GM19372 (cell line): ENCODE data around the gene GTPBP4.
"Not testable (repeated sequence)": the region's sequence is repeated elsewhere in the genome, so short reads cannot be mapped to it uniquely, and the experiment has no call there.

Experiments used
- ATAC-seq: cut with Tn5 transposase; IDR thresholded peaks from one replicate; pipeline ENCODE4 v1.9.1; 2021; ENCODE audit warnings: mild to moderate bottlenecking, low read depth, moderate library complexity; ENCODE audit not compliant: unreplicated experiment

The GTPBP4 gene

DNA sequence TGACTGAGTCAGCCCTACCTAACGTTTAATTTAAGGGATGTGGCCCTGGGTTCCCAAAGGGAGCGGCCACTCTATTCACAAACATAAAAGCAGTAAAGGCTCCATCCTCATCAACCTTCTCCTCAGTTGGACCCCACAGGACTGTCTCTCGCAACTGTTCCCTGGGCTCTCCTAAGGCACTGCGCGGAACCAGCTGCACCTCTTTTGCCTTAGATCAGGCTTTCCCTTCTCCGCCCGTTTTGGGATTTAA, 689 bp upstream of the GTPBP4 start:
- ATAC-seq, result no peak

DNA sequence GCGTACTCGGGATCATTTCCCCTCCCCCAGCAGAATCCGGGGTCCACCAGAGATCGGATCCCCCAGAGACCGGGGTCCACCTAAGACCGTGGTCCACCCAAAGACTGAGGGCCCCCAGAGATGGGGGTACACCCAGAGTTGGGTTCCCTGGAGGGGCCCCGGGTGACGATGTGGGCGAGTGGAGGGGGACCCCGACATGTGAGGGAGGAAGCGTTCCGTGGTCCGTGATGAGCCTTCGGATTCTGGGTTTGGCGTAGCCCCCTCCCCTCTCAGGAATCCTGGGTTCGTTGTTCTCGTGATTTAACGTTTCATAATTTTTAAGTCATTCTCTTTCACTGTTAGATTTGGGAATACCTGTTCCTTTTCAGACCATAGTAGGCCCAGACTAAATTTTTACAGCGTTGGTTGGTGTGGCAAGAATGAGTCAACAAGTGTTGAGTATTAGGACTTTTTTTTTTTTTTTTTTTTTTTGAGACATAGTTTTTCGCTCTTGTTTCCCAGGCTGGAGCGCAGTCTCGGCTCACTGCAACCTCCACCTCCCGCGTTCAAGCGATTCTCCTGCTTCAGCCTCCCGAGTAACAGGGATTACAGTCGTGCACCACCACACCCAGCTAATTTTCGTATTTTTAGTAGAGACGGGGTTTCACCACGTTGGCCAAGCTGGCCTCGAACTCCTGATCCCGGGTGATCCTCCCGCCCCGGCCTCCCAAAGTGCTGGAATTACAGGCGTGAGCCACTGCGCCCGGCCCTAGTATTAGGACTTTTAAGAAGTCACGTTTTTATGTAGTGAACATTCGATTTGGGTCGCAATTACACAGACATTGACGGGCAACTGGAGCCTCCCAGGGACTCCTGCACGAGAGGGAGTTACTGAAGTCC, 672 bp downstream of the GTPBP4 start:
- ATAC-seq, result peak; percentile 5

DNA sequence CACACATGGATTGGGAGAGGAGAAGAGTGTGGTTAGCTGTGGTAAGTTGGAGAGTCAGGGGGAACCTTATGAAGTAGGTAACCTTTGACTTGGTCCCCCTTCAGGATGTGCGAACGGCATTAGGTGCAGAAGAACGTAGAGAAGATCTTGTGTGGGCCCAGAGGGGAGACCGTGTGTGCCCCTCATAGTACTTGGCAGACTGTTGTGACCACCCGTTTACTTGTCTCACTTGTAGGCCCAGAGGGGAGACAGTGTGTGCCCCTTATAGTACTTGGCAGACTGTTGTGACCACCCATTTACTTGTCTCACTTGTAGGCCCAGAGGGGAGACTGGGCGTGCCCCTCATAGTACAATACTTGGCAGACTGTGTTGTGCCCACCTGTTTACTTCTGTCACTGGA, 2.6 kb downstream of the GTPBP4 start:
- ATAC-seq, result no peak

DNA sequence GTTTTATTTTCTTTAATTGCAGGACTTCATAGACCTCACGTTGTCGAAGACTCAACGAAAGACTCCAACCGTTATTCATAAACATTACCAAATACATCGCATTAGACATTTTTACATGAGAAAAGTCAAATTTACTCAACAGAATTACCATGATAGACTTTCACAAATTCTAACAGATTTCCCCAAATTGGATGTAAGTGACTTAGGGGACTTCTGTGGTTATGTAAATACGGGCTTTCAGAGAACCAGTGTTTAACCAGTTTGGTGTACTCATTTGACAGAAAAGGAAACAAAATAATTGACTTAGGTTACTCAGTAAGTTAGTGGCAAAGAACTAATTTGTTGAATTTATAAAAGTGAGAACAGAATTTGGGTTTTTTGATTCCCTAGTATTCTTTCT, 4.2 kb downstream of the GTPBP4 start:
- no peak for ATAC-seq

DNA sequence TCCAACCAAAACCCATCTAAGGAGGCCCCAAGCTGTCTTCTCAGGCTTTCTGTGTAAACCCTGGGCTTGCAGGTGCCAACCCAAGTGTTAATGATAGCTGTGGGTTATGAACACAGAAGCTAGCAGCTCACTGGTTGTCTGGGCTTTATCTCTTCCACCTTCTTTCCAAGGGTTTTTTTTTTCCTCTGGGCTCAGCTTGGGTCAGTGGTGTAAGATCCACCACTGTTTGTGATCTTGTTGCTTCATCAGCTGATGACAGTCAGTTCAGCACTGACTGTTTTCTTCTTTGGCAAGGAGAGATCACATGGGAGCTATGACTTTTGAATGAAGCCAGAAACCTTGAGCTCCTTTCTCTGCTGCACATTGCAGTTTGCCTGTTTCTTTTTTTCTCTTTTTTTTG, 4.6 kb downstream of the GTPBP4 start:
- no peak for ATAC-seq

DNA sequence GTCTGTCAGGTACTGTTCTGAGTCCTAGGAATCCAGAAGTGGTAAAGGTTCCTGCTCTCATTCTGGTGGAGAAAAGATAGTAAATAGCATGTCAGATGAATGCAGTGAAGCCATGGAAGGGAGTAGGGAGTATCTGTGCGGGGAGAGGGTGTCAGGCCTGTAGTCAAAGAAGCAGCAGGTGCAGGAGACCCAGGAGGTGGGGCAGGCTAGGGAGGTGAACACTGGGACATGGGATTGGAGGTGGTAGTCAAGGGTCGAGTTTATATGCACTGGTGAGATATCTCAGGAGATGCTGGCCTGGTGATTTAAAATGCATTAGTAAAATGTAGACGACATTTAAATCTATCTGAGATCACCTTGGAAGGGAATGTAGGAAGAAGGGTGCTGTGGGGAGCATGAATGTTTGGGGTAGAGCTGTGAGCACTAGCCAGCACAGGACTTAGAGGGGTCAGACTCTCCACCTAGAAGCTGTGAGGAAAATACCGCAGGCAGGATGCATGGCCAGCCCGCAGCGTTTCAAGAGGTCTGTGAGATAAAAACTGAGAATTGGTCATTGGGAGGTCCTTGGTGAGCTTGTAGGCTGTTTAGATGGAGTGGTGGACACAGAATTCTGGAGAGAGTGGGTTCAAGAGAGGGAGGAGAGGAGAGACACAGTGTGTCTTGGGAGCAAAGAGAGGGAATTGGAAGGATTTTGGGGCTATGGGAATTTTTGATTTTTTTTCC, 6.8 kb downstream of the GTPBP4 start:
- no peak for ATAC-seq

DNA sequence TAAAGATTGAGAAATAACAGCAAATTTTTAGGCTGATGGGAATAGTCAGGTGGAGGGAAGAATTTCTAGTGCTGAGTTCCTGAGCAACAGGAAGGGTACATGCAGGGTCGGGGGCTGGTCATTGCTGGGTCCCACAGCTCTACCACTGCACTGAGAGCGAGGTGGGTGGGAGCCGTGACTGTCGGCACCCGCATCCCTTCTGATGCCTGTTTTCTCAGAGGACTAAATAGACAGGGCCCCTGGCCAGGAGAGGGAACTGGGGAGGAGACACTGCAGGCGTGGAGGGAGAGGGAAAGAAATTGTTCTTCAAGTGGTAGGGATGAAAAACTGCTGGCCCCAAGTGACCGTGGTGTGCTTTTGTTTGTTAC, 7.3 kb downstream of the GTPBP4 start:
- ATAC-seq, result no peak

DNA sequence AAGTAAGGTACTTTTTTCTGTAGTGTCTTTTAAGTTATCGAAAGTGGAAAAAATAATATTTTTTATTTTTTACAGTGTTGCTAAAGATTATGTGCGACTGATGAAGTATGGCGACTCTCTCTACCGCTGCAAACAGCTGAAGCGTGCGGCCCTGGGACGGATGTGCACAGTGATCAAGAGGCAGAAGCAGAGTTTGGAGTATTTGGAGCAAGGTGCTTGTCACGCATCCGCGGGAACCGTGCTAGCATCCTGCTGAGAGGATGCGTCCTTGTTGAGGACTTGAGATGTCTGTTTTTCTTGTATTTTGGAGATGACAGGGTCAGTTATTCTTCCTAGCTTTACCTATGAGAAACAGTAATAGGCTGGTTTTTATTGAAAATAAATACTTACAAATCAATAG, 7.8 kb downstream of the GTPBP4 start:
- no peak for ATAC-seq

DNA sequence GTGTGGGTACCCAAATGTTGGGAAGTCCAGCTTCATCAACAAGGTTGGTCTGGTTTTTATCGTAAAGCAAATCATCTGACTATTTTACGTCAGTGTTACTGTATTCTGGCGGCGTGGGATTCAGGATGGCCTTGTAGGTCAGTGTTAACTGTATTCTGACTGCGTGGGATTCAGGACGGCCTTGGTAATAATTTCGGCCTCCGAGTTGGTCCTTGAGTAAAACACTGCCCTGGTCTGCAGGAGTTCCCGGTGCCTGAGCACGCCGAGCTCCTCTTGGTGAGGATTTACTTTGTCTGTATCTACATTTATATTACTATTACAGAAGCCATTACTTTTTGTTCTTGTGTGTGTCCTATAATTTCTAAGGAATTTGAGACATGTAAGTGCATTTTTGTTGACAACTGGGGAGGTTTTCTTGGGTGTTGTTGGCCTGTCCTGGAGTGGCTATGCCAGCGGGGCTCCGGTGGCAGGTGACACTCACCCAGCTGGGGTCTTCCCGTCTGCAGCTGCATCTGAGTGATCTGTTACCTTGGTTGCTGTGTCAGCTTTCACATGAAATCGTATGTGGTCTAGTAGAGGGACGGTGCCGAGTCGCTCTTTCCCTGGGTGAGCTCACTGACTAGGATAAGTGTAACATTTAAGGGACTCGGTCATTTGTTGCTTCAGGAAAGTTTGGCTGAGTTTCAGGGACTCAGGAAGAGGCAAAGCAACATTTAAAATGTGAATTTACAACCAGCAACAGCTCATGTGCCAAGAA, 9.2 kb downstream of the GTPBP4 start:
- no peak for ATAC-seq

DNA sequence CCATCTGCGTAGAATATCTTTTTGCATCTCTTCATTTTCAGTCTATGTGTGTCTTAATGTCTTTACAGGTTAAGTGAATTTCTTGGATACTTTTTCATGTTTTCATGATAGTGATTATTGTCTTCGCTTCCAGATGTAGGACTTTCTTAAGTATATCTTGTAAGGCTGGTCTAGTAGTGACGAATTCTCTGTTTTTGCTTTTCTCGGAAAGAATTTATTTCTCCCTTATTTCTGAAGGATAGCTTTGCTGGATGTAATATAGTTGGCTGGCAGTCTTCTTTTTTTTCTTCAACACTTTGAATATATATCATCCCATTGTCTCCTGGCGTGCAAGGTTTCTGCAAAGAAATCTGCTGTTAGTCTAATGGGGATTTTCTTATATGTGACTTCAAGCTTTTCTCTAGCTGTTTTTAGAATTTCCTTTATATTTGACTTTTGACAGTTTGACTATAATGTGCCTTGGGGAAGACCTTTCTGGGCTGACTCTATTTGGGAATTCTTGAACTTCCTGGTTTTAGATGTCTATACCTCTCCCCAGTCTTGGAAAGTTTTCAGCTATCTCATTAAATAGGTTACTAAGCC, 14.3 kb downstream of the GTPBP4 start:
- ATAC-seq, result no peak

DNA sequence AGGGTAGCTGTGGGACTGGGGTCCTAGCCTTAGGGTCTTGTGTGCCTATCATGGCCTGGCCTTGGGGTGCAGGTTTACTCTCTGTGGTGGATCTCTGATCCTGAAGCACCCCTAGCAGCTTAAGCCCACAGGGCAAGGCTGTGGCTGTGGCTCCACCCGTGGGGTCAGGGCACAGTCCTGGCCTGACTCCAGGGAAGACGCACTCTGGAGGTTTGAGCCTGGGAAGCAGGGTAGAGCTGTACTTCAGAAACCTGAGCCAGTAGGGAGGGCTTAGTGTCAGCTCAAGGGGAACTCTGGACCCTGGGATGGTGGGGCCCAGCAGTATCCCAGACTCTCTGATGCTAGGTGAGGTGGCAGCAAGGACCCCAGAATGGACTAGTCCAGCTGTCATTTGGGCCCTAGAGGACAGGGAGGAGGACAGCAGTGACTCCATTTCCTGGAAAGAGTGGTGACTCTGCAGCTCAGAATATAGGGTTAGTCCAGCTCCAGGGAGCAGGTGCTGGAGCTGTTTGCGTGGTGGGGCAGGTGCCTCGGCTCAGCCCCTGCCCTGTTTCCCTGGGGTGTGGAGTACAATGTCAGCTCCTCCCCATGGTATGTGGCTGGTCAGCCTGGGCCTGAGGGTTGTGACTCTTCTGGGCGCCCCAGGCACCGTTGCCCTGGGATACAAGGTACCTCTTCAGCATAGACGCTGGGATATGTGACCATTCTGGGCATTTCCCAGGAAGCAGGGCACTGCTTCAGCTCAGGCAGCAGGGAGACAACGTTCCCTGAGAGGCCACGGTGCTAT, 15.8 kb downstream of the GTPBP4 start:
- no peak for ATAC-seq

DNA sequence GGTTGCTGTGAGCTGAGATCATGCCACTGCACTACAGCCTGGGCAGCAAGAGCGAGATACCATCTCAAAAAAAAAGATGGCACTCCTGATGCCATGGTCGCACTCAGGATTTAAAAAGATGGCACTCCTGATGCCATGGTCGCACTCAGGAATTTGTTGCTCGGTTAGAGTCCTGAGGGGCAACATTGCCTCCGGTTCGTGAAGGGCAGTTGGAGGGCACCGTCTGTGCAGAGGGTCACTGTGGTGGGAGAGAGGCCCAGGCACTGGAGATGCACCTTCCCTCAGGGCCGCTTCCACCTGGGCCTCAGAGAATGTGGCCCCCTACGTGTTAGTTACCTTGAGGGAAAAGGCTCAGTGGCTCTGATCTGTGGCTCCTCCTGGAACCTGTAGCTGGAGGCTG, 18.3 kb downstream of the GTPBP4 start:
- no peak for ATAC-seq

DNA sequence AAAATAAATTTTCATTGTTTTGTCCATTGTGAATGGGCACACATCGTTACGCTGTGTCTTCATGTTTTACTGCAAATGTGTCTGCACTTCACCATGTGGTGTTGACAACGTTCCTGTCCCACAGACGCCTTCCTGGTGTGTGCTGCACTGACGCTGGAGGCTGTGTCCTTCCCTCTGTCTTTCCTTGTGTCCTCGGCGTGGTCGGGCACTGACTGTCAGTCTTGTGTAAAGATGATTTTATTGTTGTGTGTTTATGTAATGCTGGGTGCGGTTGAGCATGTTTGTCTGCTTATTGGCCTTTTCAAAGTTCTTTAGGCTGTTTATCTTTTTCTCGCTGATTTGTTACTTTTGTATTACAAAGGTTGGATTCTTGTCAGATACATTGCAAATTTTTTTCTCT, 19.3 kb downstream of the GTPBP4 start:
- ATAC-seq, result no peak

DNA sequence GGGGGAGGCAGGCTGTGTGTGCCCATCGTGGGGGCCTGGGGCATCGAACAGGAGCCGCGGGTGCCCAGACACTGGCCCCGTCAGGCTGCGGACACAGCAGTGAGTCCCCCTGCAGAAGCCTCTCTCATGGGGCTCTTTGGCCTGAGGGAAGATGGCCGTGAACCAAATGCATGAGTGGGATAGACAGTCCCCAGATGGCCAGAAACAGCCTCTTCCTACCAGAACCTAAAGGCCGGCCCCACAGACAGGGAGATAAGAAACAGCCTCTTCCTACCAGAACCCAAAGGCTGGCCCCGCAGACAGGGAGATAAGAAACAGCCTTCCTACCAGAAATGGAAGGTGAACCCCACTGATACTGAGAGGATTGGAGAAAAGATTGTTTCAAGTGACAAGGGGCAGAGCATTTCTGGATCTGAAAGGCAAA, 20.8 kb downstream of the GTPBP4 start:
- ATAC-seq, result no peak

DNA sequence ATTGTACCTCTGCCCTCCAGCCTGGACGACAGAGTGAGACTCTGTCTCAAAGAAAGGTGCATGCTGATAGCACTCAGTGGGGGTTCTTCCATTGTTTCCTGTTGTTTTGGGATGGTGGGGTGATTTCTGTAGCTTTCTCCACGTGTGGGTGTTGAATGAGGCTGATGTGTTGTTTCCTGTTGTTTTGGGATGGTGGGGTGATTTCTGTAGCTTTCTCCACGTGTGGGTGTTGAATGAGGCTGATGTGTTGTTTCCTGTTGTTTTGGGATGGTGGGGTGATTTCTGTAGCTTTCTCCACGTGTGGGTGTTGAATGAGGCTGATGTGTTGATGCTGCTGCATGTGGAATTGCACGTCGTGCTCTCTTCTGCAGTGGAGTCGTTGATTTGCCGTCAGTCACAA, 21.7 kb downstream of the GTPBP4 start:
- ATAC-seq, result not testable (repeated sequence)

DNA sequence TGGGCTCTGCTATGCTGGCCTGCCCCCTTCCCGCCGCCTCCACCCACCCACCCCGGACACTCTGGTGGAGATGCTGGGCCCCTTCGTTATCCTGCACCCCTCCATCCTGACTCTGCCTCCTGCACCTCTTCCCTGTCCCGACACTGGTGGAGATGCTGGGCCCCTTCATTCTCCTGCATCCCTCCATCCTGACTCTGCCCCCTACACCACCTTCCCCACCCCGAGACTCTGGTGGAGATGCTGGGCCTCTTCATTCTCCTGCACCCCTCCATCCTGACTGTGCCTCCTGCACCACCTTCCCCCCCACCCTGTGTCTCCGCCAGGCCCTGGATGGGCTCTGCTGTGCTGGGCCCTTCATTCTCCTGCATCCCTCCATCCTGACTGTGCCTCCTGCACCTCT, 22.5 kb downstream of the GTPBP4 start:
- no peak for ATAC-seq

DNA sequence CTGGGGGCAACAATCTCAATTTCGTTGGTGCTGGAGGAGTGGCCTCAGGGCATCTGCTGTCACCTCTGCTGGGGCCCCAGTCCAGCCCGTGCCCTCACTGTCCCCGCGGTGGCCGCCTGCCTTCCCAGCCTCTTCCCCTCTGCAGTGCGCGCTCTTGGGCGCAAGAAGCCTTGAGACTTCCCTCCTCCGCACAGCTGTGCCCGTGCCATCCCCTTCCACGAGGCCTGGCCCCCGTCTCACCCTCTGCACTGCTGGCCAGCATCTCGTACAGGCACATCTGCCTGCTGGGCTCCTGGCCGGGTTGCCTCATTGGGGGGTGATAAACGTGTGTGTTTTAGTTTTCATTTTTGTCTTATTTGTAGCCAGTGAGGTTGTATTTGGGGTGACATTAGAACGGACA, 23.5 kb downstream of the GTPBP4 start:
- no peak for ATAC-seq

DNA sequence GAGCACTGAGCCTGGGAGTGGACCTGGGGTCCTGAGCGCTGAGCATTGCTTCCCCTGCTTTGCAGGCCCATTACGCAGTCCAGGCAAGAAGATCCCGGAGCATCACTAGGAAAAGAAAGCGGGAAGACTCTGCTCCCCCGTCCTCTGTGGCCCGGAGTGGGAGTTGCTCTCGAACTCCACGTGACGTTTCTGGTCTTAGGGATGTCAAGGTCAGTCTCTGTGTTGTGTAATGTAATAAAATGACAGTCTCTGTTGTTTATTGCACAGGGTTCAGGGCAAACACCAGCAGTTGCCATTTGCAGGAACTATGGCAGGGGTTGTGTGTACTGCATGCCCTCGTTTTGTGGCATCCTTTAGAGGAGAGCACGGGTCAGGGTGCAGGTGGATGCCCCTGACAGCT, 27.5 kb downstream of the GTPBP4 start:
- ATAC-seq, result no peak

DNA sequence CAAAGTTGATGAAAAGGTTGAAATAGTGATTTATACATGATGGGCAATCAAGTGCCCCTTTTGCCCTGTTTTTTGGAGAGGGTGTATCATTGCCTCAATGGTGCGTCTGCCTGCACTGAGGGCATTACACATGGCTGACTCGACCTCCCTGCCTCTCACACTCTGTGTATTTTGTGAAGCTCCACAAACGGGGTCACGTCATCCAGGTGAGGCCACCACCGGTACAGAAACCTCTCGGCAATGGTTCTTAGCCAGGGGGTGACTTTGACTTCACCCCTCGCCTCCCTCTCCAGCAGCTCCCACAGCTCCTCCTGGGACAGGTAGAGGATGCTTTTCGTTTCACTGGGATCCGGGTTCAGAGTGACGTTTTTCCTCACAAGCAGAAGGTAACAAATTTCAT, 31.1 kb downstream of the GTPBP4 start:
- no peak for ATAC-seq

DNA sequence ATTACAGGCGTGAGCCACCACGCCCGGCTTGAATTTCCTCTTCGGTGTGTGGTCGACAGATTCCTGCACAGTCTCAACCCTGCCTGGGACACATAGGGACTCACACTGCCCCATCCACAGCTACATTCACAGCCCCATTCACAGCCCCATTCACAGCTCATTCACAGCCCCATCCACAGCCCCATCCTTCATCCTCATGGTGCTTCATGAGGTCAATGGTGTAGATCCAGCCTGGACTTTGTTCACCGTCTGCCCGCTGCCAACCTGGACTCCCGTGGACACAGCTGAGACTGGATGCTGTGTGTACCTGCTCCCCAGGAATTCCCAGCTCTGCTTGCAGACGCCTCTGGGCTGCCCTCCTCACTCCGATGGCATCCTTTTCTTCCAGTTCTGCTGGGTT, 32.2 kb downstream of the GTPBP4 start:
- no peak for ATAC-seq

DNA sequence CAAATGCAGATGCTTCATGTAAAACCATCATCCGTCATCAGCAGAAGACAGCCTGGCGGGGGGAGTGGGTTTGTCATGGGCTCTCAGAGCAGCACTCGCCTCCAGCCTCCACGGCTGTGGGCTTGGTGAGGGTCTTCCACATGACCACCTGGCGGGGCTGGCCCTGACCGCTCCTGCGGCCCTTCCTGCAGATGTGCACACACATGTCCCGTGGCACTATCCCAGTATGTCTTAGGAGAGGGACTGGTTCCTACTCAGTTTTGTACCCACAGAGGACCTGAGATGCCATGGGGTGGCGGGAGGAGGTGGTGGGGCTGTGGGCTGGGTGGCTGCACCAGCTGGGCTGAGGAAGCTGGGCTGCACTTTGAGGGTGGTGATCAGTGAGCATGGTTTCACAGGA, 32.7 kb downstream of the GTPBP4 start:
- ATAC-seq, result no peak
